Stimulated activated CD8-positive, alpha-beta memory T cell treated with anti-CD3 and anti-CD28 coated beads, Interleukin-2, amount 100 ng/mL, for 1 hour (primary cell): ENCODE results near the gene PARD3B.

Source experiments
- DNase-seq, 2 donors: peaks; one replicate each; pipeline ENCODE4 v3.0.0-alpha.2; 2020; ENCODE audit warnings: low read depth in 2 of 2

Gene PARD3B

GRCh38 chr2:205115511-205115910, 570.2 kb downstream of the PARD3B start:
- no peak for DNase-seq

GRCh38 chr2:205117125-205117524, 571.9 kb downstream of the PARD3B start:
- no peak for DNase-seq

GRCh38 chr2:205119136-205119535, 573.9 kb downstream of the PARD3B start:
- DNase-seq, result no peak

GRCh38 chr2:205128726-205129125, 583.5 kb downstream of the PARD3B start:
- DNase-seq, result no peak

GRCh38 chr2:205129531-205129930, 584.3 kb downstream of the PARD3B start:
- no peak for DNase-seq

GRCh38 chr2:205130111-205130829, 585.0 kb downstream of the PARD3B start:
- no peak for DNase-seq

- no peak for DNase-seq
Measured at GRCh38 chr2:205133544-205133943, 588.3 kb downstream of the PARD3B start.

GRCh38 chr2:205138735-205139134, 593.5 kb downstream of the PARD3B start:
- DNase-seq, result no peak

- no peak for DNase-seq
Measured at GRCh38 chr2:205139822-205140463, 594.7 kb downstream of the PARD3B start.

- no peak for DNase-seq
Measured at GRCh38 chr2:205141381-205141780, 596.1 kb downstream of the PARD3B start.

- DNase-seq, result no peak
Measured at GRCh38 chr2:205145888-205146287, 600.6 kb downstream of the PARD3B start.

GRCh38 chr2:205148755-205149154, 603.5 kb downstream of the PARD3B start:
- DNase-seq, result no peak

GRCh38 chr2:205156457-205156856, 611.2 kb downstream of the PARD3B start:
- no peak for DNase-seq

- no peak for DNase-seq
Measured at GRCh38 chr2:205158404-205158803, 613.1 kb downstream of the PARD3B start.

GRCh38 chr2:205161156-205161839, 616.0 kb downstream of the PARD3B start:
- no peak for DNase-seq

GRCh38 chr2:205166745-205167144, 621.5 kb downstream of the PARD3B start:
- no peak for DNase-seq

GRCh38 chr2:205169012-205169411, 623.7 kb downstream of the PARD3B start:
- DNase-seq, result no peak

GRCh38 chr2:205169464-205169863, 624.2 kb downstream of the PARD3B start:
- DNase-seq, result no peak

- no peak for DNase-seq
Measured at GRCh38 chr2:205170399-205170798, 625.1 kb downstream of the PARD3B start.

- DNase-seq, result no peak
Measured at GRCh38 chr2:205171261-205171940, 626.1 kb downstream of the PARD3B start.

GRCh38 chr2:205175831-205176230, 630.6 kb downstream of the PARD3B start:
- no peak for DNase-seq

GRCh38 chr2:205176546-205176945, 631.3 kb downstream of the PARD3B start:
- no peak for DNase-seq
